CD4-positive, alpha-beta T cell treated with Interleukin-21 for 1 hour (primary cell): Measurements from ENCODE around the gene AOPEP.

Experiments
- DNase-seq: peaks from one replicate; pipeline ENCODE4 v3.0.0-alpha.2; 2020

The AOPEP gene

DNA sequence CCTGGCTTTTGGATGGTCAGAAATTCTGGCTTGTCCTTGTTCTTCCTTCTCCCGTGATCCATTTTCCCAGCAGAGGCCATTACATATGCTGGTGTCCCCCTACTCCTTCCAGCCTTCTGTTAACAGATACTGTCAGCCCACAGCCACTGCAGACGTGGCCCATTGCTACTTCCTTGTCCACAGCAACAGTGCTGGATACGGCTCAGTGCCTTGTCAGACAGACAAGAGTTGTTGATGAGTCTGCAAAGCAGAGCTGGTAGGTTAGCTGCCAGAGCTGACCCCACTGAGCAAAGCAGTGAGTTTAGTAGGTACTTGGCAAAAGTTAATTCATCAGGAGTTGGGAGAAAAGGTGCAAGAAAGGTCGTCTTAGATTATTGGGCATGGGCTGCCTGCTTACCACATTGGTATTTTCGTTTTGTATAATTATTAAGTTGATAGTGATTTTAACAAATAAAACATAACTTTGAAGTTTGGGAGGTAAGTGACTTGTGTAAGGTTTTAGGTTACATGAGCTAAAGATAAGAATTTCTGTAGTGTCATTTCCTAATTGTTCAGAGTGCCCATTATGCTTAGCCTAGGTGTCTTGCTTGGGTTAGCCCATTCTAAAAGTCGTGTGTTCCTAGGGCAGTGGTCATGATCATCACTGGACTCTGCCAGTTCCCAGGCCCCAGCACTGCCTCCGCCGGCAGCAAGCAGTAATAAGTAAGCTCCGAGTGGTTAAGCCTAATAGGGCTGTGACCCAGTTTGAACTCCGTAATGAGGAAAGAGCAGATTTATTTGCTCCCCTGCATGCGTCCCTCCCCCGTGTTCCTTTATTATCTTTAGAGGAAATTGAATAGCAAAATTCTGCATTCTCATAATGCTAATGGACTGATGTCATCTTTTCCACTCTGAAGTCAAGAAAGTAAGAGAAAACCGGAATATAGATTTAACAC lies 299.0 kb downstream of the AOPEP start:
- no peak for DNase-seq

DNA sequence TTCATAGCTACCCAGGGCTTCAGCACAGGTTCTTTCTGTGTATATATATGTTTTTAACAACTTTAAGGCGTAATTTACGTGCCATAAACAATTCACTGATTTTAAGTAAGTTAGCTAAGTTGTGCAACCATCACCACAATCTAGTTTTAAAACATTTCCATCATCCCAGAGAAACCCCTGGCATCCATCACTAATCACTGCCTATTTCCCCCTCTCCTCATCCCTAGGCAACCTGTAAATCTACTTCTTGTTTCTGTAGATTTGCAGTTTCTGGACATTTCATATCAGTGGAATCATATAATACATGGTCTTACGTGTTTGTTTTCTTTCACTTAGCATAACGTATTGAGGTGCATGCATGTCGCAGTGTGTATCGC lies 299.6 kb downstream of the AOPEP start:
- DNase-seq = no peak

DNA sequence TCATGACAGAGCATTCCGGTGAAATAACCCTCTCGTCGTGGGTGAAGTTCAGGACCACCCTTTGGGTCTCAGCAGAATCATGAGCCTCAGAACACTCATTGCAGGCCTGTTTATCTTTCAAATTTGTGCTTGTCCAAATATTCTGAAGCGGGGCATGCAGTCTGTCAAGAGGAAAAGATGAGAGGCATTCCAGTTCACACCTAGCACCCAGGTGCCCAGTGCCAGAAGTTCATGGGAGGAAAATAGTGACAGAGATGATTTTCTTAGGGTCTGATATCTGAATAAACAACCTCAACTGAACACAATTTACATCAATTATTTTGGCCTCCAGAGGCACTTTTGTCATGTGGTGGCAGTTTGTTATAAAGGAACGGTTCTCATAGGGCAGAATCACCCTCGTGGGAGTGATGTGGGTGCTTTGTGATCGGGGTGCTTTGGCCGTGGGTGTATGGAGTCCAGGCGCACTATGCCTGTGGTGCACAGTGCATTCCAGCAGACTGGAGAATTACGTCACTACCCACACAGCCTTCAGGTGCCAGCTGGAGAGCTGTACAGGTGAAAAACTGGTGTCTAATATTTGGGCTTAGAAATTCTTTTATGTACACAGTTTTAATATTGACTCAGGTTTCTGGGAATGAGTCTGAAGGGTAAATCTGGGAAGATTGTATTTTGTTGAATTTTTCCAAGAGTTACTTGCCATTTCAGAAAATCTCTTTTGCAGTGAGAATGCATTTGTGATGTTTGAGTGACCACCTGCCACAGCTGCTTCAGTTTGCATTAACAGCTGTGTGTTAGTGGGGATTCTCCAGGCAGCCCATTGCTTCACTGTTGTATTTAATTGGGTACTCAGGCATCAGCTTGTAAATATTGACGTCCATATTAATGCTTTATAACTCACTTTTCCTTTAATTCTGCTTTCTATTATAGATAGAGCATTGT lies 301.7 kb downstream of the AOPEP start:
- DNase-seq = no peak

DNA sequence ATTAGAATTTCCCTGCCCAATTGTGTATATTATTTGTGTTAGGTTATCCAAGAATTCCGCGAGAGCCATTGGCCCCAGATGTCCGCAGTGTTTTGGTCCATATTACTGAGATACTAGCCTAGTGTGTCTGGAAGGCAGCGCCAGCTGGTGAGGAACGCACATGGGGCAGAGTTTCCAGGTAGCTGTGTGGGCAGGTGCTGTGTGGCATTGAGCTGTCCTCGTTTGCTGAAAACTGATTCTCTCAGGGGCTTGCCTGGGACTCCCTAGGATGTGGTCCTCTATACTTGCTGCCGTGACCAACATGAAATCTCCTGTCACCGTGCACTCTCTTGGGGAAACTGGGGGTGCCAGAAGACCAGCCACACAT lies 302.3 kb downstream of the AOPEP start:
- no peak for DNase-seq

DNA sequence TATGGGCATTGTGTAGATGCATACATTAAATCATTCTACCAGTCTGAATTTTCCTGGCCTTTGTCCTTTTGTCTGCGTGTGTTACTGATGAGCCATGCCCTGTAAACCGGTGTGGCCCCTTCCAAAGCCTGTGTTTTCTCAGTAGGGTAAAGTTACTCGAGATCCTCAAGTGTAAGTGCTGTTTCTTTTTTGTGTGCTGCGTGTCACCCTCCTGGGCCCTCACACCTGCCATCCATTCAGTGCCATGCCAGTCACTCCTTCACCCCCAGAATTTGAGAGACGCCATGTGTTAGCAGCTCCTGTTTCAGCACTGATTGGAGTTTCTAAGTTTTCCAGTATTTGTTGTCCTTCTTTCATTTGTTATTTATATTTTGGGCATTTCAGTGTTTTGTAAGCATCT lies 302.8 kb downstream of the AOPEP start:
- no peak for DNase-seq

DNA sequence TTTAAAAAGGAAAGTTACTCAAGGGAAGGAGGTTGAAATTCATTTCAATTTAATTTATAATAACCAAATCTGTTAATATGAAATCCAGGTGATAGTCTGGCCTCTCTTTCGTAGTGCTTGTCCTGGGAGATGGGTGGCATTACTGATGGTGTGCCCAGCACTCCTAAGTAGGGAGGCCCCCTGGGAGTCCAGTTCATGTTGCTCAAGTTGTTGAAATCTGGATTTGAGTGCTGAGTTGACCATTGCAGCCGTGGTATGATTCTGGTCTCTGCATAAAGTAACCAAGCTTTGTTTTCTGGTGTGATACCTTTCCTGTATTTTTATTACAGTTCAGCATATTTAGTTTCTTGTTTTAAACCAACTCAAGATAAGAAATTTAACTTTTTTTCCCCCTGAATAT lies 303.2 kb downstream of the AOPEP start:
- DNase-seq = no peak

DNA sequence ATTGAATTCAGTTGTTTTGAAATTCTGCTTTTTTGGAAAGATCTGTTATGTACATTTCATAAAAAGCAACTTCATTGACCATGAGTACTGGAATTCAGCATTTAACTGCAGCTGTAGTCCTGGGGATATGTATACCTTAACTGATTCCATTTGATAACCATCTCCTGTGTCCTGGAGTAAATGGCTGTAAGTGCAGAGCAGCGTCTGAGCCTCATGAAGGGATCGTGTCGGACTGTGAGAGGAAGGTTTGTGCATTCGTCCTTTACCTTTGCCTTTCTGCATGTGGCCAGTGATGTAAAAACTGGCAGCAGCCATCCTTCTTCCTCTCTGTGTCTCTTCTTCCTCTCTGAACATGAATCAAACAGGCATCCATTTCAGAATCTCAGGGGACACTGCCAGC lies 303.8 kb downstream of the AOPEP start:
- no peak for DNase-seq

DNA sequence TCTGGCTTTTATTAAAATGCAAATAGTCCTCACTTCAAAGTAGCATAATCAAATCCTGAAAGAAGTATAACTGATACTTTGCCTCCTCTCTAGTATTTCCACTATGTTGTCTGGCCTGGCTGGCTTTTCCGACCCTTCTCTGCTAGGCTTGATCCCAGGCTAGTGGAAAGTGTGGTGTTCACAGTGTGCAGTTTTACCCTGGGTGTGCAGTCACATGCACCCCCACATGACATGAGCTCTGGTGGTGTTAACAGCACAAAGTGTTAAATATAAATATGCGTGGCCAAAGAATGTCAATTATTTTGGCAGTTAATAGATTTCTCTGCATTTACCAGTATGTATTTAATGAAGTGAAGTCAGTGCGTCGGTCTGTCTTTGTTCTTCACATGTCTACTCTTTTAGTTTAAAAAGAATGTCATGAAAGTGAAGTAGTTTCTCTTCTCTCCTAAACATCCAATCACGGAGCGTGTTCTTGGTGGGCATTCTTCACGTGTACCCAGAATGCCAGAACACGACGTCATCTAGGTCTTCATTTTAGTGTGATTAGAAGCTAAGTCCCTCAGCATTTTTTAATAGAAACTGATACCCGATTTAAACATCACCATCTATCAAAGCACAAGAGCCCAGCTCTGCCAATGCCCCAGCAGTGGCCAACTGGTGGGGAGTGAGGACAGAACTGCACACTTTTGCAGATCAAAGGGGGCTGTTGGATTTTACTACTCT lies 304.6 kb downstream of the AOPEP start:
- DNase-seq = no peak

DNA sequence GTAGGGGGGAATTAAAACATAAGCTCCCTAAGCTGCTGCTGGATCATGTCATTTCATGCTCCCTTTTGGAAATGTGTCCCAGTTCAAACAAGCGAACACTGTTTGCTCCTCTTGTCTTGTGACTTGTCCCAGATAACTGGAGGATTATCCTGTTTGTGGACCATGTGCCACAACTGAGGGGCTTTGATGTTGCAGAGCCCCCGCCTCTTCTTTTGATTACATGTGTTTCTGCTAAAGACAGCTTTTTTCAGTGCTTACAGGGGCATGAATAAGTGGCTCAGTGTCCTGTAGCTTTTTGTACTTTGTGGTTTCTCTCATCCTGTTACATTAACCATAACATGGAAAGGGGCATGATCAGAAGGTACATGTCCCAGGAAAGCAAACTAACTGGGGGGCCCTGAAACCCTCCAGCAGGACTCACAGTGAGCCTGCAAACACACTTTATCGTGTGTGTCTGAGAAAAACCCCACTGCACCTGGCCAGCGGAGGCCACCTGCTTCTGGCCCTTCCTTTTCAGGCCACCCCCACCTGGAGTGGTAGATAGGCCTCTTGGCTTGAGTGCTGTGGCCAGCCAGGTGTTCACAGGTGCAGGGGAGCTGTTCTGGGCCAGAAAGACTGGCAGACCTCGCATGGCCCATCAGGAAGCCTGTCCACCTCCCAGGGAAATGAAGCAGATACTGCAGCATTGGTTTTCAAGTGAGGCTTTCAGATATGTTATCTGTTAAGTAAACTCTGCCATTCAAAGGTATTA lies 305.4 kb downstream of the AOPEP start:
- no peak for DNase-seq

DNA sequence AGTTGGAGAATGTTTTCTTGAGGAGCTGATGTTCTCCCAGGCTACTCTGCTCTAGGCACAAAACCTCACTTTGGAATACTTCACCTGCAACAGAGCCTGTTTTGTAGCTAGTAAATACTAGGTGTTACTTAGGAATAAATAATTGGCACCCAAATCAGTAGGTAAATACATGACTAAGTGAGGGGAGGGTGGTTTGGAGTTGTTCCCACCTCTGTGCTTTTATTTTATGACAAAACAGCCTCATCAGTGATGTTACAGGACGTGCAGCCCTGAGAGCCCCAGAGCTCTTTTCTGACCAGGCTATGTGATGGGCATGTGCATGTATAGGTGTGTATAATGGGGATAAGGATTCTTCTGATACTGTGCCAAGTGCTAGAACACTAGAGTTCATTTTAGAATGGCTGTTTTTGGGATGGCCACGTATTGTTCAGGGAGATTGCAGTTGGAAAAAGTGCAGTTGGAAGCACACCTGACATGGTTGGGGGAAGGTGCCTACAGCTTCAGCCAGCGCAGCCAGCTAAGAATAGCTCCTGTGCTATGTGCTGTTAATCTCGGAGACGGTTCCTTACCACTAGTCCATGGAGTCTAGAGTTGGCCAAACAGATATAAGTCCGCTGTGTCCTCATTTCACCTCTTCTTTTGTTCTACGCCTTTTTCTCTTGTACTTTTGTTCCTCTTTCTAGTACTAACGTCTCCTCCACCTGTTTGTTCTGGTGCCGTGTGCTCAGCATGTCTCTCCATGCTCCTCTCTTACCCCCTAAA lies 306.3 kb downstream of the AOPEP start:
- no peak for DNase-seq

DNA sequence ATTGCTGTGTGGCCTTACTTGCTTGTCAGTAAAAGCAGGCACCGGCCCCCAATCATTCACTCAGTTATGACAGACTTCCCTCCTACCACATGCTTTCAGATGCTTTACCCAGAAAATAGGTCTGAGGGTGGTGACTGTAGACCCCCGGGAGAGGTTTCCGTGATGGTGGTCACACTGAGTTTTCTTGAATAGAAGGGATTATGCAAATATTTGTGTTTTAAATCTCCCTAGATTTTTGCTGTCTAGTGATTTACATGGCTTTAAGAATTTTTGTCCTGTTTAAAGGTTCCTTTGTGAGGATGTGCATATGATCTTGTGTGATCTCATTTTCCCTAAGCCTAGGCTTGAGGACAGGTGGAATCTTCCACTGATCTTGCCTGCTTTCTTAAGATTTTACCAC lies 309.3 kb downstream of the AOPEP start:
- no peak for DNase-seq

DNA sequence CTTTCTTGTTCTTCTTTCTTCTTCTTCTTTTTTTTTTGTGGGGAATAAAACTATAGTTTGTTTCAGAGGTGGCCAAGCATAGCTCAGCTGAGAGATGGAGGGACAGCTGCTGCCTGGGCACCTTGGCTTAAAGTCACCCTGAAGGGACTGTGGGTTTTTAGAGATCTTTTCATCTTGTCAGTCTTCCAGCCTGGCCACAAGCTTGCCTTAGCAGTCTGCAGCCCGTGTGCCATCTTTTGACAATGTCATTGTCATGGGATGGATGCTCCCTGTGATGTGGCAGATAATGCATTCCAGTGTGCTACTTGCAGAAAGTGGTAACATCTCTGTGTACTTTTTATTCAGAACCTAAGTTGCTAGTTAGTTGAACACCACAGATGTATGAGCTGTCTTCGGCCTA lies 310.2 kb downstream of the AOPEP start:
- DNase-seq = no peak

DNA sequence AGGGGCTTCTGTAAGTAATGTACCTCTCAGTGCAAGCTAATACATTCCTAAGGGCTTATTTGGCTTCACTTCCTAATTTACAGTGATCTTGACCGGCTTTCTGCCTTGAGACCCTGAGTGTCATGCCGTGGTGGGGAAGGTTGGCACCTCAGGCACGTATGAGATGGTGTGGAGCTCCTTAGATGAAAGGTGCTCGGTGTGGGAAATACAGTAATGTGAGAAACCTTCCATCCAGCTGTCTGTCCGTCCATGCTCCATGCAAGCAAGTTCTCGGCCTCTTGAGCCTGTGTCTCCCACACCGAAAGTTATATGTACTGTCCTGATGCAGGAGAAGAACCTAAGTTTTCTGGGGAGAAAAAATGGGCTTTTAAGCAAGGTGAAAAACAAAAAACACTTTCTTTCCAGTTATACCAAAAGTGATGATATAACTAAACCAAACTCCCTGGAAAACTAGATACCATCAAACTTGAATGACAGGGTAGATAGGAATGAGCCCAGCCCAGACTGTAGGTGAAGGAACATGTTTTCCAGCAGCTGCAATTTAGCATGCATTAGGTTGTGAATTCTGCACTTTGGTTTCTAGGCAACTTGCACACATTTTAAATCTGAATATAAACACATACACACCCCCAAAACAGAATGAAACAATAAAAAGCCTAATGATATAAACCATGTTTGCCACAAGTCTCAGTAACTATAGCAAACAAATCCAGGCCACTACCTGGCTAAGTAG lies 311.5 kb downstream of the AOPEP start:
- DNase-seq = no peak

DNA sequence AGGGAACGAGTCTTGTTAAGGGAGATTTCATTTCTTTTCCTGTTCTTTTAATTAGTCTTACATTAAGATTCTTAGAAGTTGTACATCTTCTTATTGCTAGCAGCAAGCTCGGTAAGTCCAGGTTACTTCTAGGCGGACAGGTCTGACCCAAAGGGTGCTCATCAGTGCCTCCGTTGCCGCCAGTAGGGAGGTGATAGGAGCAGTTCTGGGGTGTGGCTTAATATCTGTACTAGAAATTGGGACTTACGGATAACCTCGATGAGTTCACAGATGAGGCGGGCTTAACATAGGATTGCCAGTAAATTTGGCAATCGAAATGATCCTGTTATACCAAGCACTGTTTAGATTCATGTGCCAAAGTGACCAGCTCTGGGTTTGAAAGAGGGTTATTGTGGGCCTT lies 312.2 kb downstream of the AOPEP start:
- DNase-seq = no peak

DNA sequence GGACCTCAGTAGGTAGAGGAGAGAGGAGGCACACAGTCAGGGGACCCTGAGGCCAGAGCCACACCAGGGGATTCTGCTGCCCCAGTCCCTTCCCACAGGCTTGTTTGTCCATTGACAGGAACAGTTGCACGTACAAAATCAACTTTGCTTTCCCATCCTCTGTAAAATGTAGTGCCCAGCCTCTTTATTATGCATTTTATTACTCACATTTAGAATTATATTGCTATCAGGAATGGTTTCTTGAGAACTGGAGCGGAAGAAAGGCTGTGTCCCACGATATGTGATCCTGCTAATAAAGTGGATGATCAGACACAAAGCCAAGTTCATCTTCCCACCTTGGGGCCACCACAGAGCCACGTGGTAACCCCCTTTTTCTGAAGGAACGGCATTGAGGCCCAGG lies 313.6 kb downstream of the AOPEP start:
- no peak for DNase-seq

DNA sequence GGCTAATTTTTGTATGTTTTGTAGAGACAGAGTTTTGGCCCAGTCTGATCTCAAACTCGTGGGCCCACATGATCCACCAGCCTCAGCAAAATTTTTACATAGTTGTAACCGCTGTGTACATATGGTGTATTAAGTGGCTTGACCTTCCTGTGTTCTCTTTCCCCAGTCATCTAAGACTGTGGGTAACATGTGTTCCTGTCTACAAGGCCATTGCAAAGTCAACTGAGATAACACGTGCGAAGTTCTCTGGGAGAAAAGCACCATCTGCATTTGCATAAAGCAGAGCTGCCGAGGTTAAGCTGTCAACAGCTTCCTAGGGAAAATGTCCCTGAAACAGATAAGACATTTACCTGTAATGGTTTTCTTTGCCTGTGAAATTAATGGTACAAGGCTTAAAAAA lies 317.3 kb downstream of the AOPEP start:
- DNase-seq = no peak

DNA sequence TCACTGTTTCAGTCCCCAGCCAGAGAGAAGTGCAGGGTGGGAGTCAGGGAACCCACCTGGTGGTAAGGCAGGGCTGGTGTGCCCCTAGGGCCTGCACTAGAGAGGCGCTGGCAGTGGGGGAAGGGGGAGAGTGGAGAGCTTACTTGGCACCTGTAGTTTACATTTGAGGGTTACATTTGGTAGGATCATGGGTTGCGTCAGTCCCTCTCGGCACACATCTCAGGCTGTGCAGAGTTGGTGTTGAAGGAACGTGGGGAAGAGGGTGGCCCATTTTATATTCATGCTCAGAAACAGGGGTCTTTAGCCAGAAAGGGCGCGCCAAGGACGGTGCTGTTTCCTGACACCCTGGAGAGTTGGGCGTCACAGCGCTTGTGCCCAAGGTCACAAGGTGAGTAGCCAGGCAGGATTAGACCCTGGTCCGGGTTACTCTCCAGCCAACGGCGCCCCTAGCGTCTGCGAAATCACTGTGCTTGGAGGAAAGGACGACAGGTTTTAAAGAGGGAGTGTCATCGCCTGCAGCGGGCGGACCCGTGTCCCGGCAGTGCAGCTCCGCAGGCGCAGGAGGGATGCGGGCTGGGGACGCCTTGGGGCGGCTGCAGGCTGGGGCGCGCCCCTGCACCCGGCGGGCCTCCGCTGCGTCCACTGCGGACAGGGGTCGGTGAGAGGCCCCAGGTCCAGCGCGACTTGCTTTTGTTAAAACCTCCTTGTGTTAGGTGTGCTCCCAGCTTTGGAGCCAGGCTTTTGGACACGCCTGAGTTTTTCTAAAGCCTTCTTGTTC lies 318.4 kb downstream of the AOPEP start:
- DNase-seq = no peak

DNA sequence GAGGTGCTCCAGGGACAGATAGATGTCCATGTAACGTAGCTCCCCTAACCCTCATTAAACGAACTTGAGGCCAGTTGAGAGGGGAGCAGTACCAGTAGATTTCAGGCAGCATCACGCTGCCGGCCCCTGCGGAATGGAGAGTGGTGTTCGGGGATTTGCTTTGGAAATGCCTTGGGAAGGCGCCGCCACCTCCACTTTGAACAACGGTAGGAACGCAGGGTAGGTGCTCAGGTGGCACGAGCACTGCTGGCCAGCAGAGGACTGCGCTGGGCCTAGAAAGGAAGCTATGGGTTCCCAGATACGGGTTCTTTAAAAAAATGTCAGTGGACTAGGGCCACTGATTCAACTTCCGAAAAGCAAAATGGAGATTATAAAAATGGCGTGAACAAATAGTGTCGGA lies 319.3 kb downstream of the AOPEP start:
- DNase-seq = no peak

DNA sequence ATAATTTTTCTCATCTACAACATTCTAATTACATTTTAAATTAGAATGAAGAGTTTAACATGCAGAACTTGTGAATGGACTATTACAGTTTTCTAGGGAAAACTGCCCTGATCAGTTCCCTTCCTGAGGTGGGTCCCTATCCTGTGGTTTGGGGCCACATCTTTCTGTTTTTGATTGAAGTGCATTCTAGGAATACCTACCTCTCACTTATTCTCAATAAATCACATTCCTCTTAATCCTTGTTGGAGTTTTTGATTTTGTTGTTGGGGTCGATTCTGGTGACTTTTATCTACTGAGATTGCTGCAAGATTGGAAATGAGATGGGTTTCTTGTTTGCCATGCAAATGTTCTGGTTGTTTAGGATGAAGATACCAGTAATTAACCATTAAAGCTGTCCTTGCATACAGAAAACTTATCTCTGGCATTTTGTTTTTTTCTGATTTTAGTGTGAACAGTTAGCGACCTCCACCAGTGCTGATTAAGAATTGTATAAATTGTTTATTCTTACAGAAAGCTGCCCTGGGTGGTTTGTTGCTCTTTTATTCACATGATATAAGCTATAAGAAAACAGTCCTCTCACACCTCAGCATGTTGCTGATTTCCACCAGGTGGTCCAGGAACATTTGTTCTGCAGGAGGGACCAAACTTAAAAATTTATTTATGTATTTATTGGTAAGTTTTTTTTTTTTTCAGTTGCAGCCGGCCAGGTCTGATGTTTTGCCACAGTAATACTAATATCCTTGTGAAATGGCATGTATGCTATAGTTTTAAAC lies 321.1 kb downstream of the AOPEP start:
- DNase-seq = no peak
